Measurements from ENCODE around the gene DOK4. TPM values are rescaled to one million over a fixed set of nuclear protein-coding genes. Genes with fewer than 3 reads are reported as not detected.
"Not testable (repeated sequence)": the region's sequence is repeated elsewhere in the genome, so short reads cannot be mapped to it uniquely, and the experiment has no call there.

DOK4 gene
- total and polyA plus RNA-seq, 9 donors, result 9.9 to 34.7 (median 29.2) TPM

DNA sequence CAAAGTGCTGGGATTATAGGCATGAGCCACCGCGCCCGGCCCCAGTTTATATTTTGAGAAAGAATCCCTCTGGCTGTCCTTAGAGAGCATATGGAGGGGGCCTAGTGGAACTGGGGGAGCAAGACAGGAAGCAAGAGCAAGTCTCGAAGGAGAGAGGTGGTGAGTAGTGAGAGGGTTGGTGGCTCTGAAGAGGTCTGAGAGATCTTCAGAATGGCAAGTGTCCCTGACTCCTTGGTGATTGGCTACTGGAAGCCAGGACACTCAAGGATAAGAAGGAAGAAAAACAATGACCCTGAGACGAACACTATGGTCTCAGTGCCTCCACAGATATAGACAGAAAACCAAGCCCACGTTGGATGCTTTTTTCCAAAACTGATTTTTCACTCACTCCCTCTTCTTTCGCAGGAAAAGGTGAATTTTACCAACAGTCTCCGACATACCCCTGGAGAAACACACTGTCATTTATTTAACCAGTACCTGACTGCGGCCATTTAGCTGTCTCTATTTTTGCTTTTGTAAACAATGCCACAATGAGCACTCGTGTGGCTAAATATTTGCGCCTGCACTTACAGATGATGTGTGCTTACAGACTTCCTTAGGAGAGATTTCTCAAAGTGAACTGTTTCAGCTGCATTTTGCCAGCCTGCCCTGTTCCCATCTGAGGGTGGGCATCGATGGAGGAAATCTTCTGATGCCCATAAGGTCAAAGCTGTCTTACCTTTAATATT lies 15.9 kb upstream of the DOK4 start:
- no peak for TF ChIP-seq EP300 (IDR thresholded peaks at IDR 0.05)
- TF ChIP-seq POLR2A (IDR thresholded peaks at IDR 0.05), result no peak
- WGBS, 3 donors, result 82 to 87% (median 85%) methylated on average over 12 of the region's 12 CpGs
- H3K4me3 ChIP-seq, result no peak overlapping the region
- no peaks in the 10 kb centered on the region for H3K4me1 ChIP-seq (ENCODE audit: insufficient read depth)
- H3K27ac ChIP-seq, result no peak overlapping the region
- no peaks in the 10 kb centered on the region for H3K9me3 ChIP-seq
- no peaks in the 10 kb centered on the region for H3K27me3 ChIP-seq
- DNase-seq, result no peak
- intact Hi-C loops (cut with DNase I), result no loop called here
- H3K36me3 ChIP-seq, result no peaks in the 10 kb centered on the region

DNA sequence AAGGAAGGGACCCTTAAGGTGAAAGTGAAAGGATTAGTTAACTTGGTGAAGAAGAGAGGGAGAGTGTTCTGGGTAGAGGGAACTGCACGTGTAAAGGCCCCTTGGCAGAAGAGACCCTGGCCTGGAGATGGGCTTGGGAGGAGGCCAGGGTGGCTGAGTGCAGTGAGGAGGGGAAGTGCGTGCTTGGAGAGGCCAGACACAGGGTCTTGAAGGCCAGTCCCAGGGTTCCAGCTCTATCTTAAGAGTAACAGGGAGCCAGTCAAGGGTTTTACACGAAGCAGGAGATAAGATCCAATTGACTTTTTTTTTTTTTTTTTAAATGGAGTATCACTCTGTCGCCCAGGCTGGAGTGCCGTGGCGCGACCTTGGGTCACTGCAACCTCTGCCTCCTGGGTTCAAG lies 15.2 kb upstream of the DOK4 start:
- Histone ChIP-seq H3K4me1 (ENCODE audit: insufficient read depth) (no peaks in the 10 kb centered on the region), H3K27ac (no peak overlapping the region), H3K4me3 (no peak overlapping the region), H3K36me3 (no peaks in the 10 kb centered on the region), H3K27me3 (no peaks in the 10 kb centered on the region), H3K9me3 (no peaks in the 10 kb centered on the region)
- TF ChIP-seq, protein P1, sequence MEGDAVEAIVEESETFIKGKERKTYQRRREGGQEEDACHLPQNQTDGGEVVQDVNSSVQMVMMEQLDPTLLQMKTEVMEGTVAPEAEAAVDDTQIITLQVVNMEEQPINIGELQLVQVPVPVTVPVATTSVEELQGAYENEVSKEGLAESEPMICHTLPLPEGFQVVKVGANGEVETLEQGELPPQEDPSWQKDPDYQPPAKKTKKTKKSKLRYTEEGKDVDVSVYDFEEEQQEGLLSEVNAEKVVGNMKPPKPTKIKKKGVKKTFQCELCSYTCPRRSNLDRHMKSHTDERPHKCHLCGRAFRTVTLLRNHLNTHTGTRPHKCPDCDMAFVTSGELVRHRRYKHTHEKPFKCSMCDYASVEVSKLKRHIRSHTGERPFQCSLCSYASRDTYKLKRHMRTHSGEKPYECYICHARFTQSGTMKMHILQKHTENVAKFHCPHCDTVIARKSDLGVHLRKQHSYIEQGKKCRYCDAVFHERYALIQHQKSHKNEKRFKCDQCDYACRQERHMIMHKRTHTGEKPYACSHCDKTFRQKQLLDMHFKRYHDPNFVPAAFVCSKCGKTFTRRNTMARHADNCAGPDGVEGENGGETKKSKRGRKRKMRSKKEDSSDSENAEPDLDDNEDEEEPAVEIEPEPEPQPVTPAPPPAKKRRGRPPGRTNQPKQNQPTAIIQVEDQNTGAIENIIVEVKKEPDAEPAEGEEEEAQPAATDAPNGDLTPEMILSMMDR (IDR thresholded peaks at IDR 0.05), result no peak
- TF ChIP-seq EP300 (IDR thresholded peaks at IDR 0.05) (no peak), POLR2A (IDR thresholded peaks at IDR 0.05) (no peak)
- intact Hi-C loops (cut with DNase I), result no loop called here
- DNase-seq, result no peak
- WGBS, 3 donors, result 73 to 83% (median 77%) methylated on average over 7 of the region's 7 CpGs

DNA sequence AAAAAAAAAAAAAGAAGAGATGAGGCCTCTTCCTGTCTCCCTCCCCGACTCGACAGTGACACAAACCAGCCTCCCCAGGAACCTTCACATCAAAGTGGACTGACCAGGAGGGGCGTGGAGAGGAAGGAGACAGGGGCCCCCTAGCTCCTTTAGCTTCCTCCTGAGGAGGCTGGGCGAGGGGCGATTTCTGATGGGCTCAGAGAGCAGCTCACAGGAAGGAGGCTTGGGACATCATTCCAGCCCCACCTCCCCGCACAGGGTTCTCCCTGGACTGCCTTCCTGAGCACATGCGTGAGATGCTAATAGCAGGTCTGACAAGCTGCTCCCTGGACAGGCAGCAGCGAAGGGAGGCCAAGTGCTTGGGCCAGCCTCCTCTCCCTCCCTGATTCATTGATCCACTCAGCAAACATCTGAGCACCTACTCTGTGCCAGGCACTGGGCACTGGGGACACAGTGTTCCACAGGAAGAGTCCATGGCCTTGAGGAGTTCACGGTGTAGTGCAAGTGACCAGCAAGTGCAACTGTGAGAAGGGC lies 14.4 kb upstream of the DOK4 start:
- intact Hi-C loops (cut with DNase I), result no loop called here
- H3K4me1 ChIP-seq (ENCODE audit: insufficient read depth), result no peaks in the 10 kb centered on the region
- DNase-seq, result no peak
- WGBS, 3 donors, result 59 to 67% (median 60%) methylated on average over 9 of the region's 9 CpGs
- TF ChIP-seq EP300 (IDR thresholded peaks at IDR 0.05) (no peak), POLR2A (IDR thresholded peaks at IDR 0.05) (no peak)
- TF ChIP-seq, protein P1 (IDR thresholded peaks at IDR 0.05), result no peak
- H3K36me3 ChIP-seq, result no peaks in the 10 kb centered on the region
- no peaks in the 10 kb centered on the region for H3K27me3 ChIP-seq
- H3K27ac ChIP-seq, result no peak overlapping the region
- no peak overlapping the region for H3K4me3 ChIP-seq
- no peaks in the 10 kb centered on the region for H3K9me3 ChIP-seq

DNA sequence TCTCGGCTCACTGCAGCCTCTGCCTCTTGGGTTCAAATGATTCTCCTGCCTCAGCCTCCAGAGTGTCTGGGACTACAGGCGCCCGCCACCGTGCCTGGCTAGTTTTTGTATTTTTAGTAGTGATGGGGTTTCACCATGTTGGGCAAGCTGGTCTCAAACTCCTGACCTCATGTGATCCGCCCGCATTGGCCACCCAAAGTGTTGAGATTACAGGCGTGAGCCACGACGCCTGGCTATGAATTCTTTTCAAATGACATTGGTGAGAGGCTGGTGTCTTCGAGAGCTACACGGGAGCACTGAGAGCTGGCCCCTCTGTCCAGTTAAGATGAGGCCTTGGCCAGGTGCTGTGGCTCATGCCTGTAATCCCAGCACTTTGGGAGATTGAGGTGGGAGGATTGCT lies 13.6 kb upstream of the DOK4 start:
- H3K9me3 ChIP-seq; intact Hi-C loops (cut with DNase I); H3K4me1 ChIP-seq (ENCODE audit: insufficient read depth); H3K27me3 ChIP-seq; H3K4me3 ChIP-seq; H3K27ac ChIP-seq; H3K36me3 ChIP-seq; DNase-seq: not testable (repeated sequence)
- 86% methylated on average over 11 of the region's 11 CpGs for WGBS, 3 donors

DNA sequence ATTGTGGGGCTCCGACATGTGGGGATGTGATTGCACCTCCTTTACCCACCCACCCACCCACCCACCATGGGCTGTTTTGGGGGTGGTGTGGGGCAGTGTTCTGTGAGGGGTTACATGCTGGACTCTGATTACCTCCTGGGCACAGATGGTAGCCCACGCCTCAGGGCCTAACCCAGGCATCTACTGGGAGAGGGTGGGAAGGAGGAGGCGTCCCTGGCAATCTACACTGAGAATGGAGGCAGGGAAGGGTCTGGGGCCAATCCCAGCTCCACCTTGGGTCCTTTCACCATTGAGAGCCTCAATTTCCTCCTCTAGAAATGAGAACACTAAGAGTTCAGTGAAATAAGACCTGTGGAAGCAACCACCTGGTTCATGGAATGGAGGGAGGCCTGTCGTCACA lies 11.7 kb upstream of the DOK4 start:
- Histone ChIP-seq H3K27ac (no peak overlapping the region), H3K4me3 (no peak overlapping the region), H3K27me3 (no peaks in the 10 kb centered on the region), H3K9me3 (no peaks in the 10 kb centered on the region), H3K36me3 (no peaks in the 10 kb centered on the region), H3K4me1 (ENCODE audit: insufficient read depth) (no peaks in the 10 kb centered on the region)
- DNase-seq, result no peak
- intact Hi-C loops (cut with DNase I), result no loop called here
- TF ChIP-seq EP300 (IDR thresholded peaks at IDR 0.05) (no peak), POLR2A (IDR thresholded peaks at IDR 0.05) (no peak)
- TF ChIP-seq, protein P1 (IDR thresholded peaks at IDR 0.05), result no peak
- 88 to 95% (median 91%) methylated on average over 4 of the region's 4 CpGs for WGBS, 3 donors
